OCI-LY7 (cell line): ENCODE results near the gene LATS2. TPM values are rescaled to one million over a fixed set of nuclear protein-coding genes. Genes with fewer than 3 reads are reported as not detected.

Experiments used
- BruUV-seq: library from RNA; stranded (reverse); fragments of 400-500 nt; replicated peaks from 2 replicates; lab custom pipeline; 2021; lab: Mats Ljungman, UMichigan
- CTCF ChIA-PET: fragments of 300-600 bp; sonication (Branson Sonifier 250); formaldehyde crosslinking; loops from one replicate; lab custom pipeline; 2022; ENCODE audit warnings: antibody characterized with exemption; ENCODE audit not compliant: unreplicated experiment; lab: Charles Lee
- POLR2A ChIA-PET: fragments of 300-600 bp; sonication (Branson Sonifier 250); formaldehyde crosslinking; loops from one replicate; lab custom pipeline; 2022; ENCODE audit warnings: antibody characterized with exemption; lab: Charles Lee
- DNase-seq: peaks from one replicate; pipeline ENCODE4 v3.0.0-alpha.2; 2015; ENCODE audit warnings: low spot score
- H2AFZ ChIP-seq: fragments of 200-600 bp; sonication (generic), shearing (Covaris generic); 2 replicates; pipeline ENCODE4 v1.6.1; 2014; ENCODE audit warnings: mild to moderate bottlenecking, antibody characterized with exemption, low read length, moderate library complexity
- H3K27ac ChIP-seq: fragments of 200-600 bp; sonication (generic); 2 replicates; pipeline ENCODE4 v1.5.1; 2014; ENCODE audit warnings: mixed run types, low read depth, mild to moderate bottlenecking, moderate library complexity, low read length, inconsistent platforms; ENCODE audit not compliant: poor library complexity, severe bottlenecking
- H3K36me3 ChIP-seq: fragments of 200-600 bp; sonication (generic); 2 replicates; pipeline ENCODE4 v1.6.1; 2014; ENCODE audit warnings: mild to moderate bottlenecking, antibody characterized with exemption, low read length, moderate library complexity, mixed read lengths; ENCODE audit not compliant: insufficient read depth
- H3K4me1 ChIP-seq: fragments of 200-600 bp; sonication (generic); 2 replicates; pipeline ENCODE4 v1.5.1; 2014; ENCODE audit warnings: mild to moderate bottlenecking, low read length; ENCODE audit not compliant: insufficient read depth, poor library complexity, severe bottlenecking
- H3K4me2 ChIP-seq: fragments of 200-600 bp; sonication (generic); 2 replicates; pipeline ENCODE4 v1.6.1; 2014; ENCODE audit warnings: mild to moderate bottlenecking, low read length
- H3K4me3 ChIP-seq: fragments of 200-600 bp; sonication (generic); 2 replicates; pipeline ENCODE4 v1.5.1; 2014; ENCODE audit warnings: mild to moderate bottlenecking, low read depth, low read length; ENCODE audit not compliant: poor library complexity, severe bottlenecking
- H3K79me2 ChIP-seq: fragments of 200-600 bp; sonication (generic); 2 replicates; pipeline ENCODE4 v1.6.1; 2016; ENCODE audit warnings: low read depth, mild to moderate bottlenecking, low read length, moderate library complexity, mixed read lengths; ENCODE audit not compliant: insufficient read depth
- H3K9me2 ChIP-seq: fragments of 200-600 bp; sonication (generic); 2 replicates; pipeline ENCODE4 v1.6.1; 2016; ENCODE audit warnings: mild to moderate bottlenecking, low read length, mixed read lengths; ENCODE audit not compliant: insufficient read depth
- H3K9me3 ChIP-seq: fragments of 200-600 bp; sonication (generic); 2 replicates; pipeline ENCODE4 v1.6.1; 2014; ENCODE audit warnings: mild to moderate bottlenecking, mixed run types, low read length, mixed read lengths
- H4K20me1 ChIP-seq: fragments of 200-600 bp; sonication (generic); 2 replicates; pipeline ENCODE4 v1.6.1; 2014; ENCODE audit warnings: mild to moderate bottlenecking, antibody characterized with exemption, low read length, moderate library complexity, mixed read lengths; ENCODE audit not compliant: insufficient read depth
- EZH2phosphoT487 ChIP-seq: fragments of 200-600 bp; sonication (generic); IDR thresholded peaks from 2 replicates; pipeline ENCODE4 v1.6.1; 2018; ENCODE audit warnings: low read depth, borderline replicate concordance, mild to moderate bottlenecking, mixed run types, antibody characterized with exemption, low read length, moderate library complexity, mixed read lengths
- intact Hi-C: fragments of 100-400 bp; cut with micrococcal nuclease; formaldehyde crosslinking; loops from one replicate; pipeline ENCODE4 v1.10.0; 2022; ENCODE audit not compliant: unreplicated experiment
- total RNA-seq, 2 experiments: library from RNA; depleted of rRNA in 1 of 2; stranded (reverse); fragments of >200 nt in 1 of 2; shearing (Covaris generic) in 1 of 2; gene quantifications; 2 replicates each; pipeline ENCODE4 v1.2.3, GENCODE V29; 2014 to 2022
- TF ChIP-seq, protein P1 (sequence below): fragments of 200-600 bp; sonication (generic); conservative IDR thresholded peaks from 2 replicates; pipeline ENCODE4 v1.5.1; 2014; ENCODE audit warnings: mild to moderate bottlenecking, antibody characterized with exemption, low read length, moderate library complexity, mixed read lengths

LATS2 gene
- total RNA-seq, 2 experiments from 2014 or later = 0.19 to 1.3 TPM

DNA sequence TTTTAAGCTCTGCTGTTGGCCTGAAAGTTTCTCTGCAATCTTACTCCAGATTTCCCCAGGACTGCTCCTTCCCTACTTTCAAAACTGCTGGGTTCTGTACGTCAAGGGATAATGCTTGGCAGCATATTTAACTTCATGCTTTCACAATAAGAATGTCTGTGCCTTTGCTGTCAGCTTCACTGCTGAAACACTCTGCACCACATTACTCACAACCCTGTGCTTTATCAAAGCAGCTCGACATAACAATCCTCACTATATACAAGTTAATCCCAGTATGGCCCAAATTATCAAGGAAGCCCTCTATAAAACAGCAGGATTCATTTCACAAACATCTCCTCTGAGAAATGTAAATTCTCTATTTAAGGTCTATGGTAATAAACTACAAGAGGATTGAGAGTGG, 17.5 kb downstream of the LATS2 start:
- BruUV-seq = no TSS peak
- no peaks in the 10 kb centered on the region for H3K79me2 ChIP-seq

DNA sequence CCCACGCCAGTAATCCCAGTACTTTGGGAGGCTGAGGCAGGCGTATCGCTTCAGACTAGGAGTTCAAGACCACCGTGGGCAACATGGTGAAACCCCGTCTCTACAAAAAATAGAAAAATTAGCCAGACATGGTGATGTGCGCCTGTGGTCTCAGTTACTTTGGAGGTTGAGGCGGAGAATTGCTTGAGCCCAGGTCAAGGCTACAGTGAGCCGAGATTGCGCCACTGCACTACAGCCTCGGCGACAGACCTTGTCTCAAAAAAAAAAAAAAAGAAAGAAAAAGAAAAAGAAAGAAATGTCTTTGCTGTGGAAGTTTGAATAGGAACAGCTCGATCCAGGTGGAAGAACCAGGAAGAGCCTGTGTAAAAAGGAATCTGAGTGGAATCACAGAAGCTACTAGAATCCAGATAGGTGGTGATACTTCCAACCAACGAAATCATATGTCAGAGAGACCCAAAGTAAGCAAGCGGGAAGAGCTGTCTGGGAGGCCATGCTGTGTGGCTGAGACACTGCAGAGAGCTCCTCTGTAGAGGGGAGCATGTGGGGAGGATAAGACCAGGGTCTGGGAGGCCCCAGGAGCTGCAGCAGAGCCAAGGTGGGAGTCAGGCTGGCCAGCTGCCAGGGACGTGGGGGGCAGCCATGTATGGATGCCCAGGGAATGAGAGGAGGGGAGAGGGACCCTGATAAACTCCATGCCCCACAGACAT, 21.1 kb downstream of the LATS2 start:
- DNase-seq = no peak
- Histone ChIP-seq H3K9me2 (no peaks in the 10 kb centered on the region), H3K4me3 (no peak overlapping the region), H2AFZ (no peak overlapping the region), H3K79me2 (no peaks in the 10 kb centered on the region), H3K36me3 (no peaks in the 10 kb centered on the region), H4K20me1 (no peaks in the 10 kb centered on the region), H3K27ac (no peak overlapping the region), H3K9me3 (no peaks in the 10 kb centered on the region), H3K4me2 (no peak overlapping the region), H3K4me1 (peaks cover 25% of the 10 kb centered on the region)
- ChIA-PET CTCF (no interaction called here), POLR2A (interaction anchor here (0.7 to 0.8 kb wide), 3 partner anchors 21 to 1920 kb away, joined by 3 to 4 read pairs (median 3); no protein-coding TSS in a partner anchor)
- TF ChIP-seq, protein P1, sequence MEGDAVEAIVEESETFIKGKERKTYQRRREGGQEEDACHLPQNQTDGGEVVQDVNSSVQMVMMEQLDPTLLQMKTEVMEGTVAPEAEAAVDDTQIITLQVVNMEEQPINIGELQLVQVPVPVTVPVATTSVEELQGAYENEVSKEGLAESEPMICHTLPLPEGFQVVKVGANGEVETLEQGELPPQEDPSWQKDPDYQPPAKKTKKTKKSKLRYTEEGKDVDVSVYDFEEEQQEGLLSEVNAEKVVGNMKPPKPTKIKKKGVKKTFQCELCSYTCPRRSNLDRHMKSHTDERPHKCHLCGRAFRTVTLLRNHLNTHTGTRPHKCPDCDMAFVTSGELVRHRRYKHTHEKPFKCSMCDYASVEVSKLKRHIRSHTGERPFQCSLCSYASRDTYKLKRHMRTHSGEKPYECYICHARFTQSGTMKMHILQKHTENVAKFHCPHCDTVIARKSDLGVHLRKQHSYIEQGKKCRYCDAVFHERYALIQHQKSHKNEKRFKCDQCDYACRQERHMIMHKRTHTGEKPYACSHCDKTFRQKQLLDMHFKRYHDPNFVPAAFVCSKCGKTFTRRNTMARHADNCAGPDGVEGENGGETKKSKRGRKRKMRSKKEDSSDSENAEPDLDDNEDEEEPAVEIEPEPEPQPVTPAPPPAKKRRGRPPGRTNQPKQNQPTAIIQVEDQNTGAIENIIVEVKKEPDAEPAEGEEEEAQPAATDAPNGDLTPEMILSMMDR = no peak
- TF ChIP-seq EZH2phosphoT487 = no peak
- BruUV-seq = no TSS peak
- intact Hi-C loops = no loop called here

More for the DNA sequence above, 17.5 kb downstream of the LATS2 start:
- no peaks in the 10 kb centered on the region for H3K9me3 ChIP-seq
- no peak overlapping the region for H3K4me3 ChIP-seq
- H3K27ac ChIP-seq = no peak overlapping the region
- POLR2A ChIA-PET = no interaction called here
- H3K36me3 ChIP-seq = no peaks in the 10 kb centered on the region
- no peaks in the 10 kb centered on the region for H3K9me2 ChIP-seq
- TF ChIP-seq EZH2phosphoT487 = no peak
- TF ChIP-seq, protein P1 = no peak
- H2AFZ ChIP-seq = peak overlapping the region; percentile 34; the same call in 1 of the 2 replicates
- intact Hi-C loops = no loop called here
- H3K4me2 ChIP-seq = peak overlapping the region; percentile 22; the same call in 1 of the 2 replicates
- peaks cover 23% of the 10 kb centered on the region for H3K4me1 ChIP-seq
- CTCF ChIA-PET = no interaction called here
- no peak for DNase-seq
- H4K20me1 ChIP-seq = no peaks in the 10 kb centered on the region
